Measurements from ENCODE around the gene ZNF639. TPM values are rescaled to one million over a fixed set of nuclear protein-coding genes. Genes with fewer than 3 reads are reported as not detected.

Gene ZNF639
- polyA plus RNA-seq, 1 donor (not counting 4 experiments of a cell fraction or from before 2014, with no cell fraction given) = 15.8 TPM

GRCh38 chr3:179373938-179374337, 51.1 kb downstream of the ZNF639 start:
- H4K20me1 ChIP-seq (ENCODE audit: control insufficient read depth, extremely low read depth, insufficient read depth, low read length) = no peaks in the 10 kb centered on the region
- H2AFZ ChIP-seq (ENCODE audit: control insufficient read depth, low read length) = no peak overlapping the region
- no peak overlapping the region for H3K4me2 ChIP-seq (ENCODE audit: control insufficient read depth, extremely low read depth, insufficient read depth, low read depth, low read length)
- no peak for TF ChIP-seq EZH2 (IDR thresholded peaks at IDR 0.05; ENCODE audit: low read length)
- no peak for TF ChIP-seq CTCF (optimal IDR thresholded peaks at IDR 0.05 in 1 of 3, IDR thresholded peaks at IDR 0.05 in 1 of 3, conservative IDR thresholded peaks at IDR 0.05 in 1 of 3; ENCODE audit: extremely low read depth in 1 of 3, insufficient read depth in 2 of 3, low read length in 3 of 3)
- dilution Hi-C loops (cut with MboI; ENCODE audit: extremely low pct_ligation_motif_present, low sequenced_read_pairs) = no loop called here
- no peaks in the 10 kb centered on the region for H3K9me1 ChIP-seq (ENCODE audit: control insufficient read depth, extremely low read depth, insufficient read depth, low read length)
- peaks cover 4 to 6% of the 10 kb centered on the region in 2 experiments for H3K36me3 ChIP-seq (ENCODE audit: control insufficient read depth in 2 of 2, extremely low read depth in 1 of 2, insufficient read depth in 2 of 2, low read length in 2 of 2)
- H3K9me3 ChIP-seq (ENCODE audit: control insufficient read depth, low read depth, low read length) = no peaks in the 10 kb centered on the region
- H3K4me1 ChIP-seq (ENCODE audit: control insufficient read depth, extremely low read depth, insufficient read depth, low read length) = no peaks in the 10 kb centered on the region
- no peak overlapping the region for H3K27ac ChIP-seq (ENCODE audit: control insufficient read depth, insufficient read depth, low read length)
- no peak for DNase-seq (ENCODE audit: low read depth, low spot score)
- FAIRE-seq = no peak
- no peak overlapping the region for H3K9ac ChIP-seq (ENCODE audit: control insufficient read depth, extremely low read depth, insufficient read depth, low read length)
- H3K27me3 ChIP-seq (ENCODE audit: control insufficient read depth, extremely low read depth, insufficient read depth, low read length) = no peaks in the 10 kb centered on the region
- H3K79me2 ChIP-seq (ENCODE audit: control insufficient read depth, insufficient read depth, low read length) = no peaks in the 10 kb centered on the region
- H3K4me3 ChIP-seq (ENCODE audit: control insufficient read depth in 2 of 3, extremely low read depth in 1 of 3, insufficient read depth in 2 of 3, low read depth in 1 of 3, low read length in 3 of 3) = no peak overlapping the region

GRCh38 chr3:179375091-179375999, 52.5 kb downstream of the ZNF639 start:
- Histone ChIP-seq H3K9me1 (ENCODE audit: control insufficient read depth, extremely low read depth, insufficient read depth, low read length) (no peaks in the 10 kb centered on the region), H3K9ac (ENCODE audit: control insufficient read depth, extremely low read depth, insufficient read depth, low read length) (no peak overlapping the region), H3K79me2 (ENCODE audit: control insufficient read depth, insufficient read depth, low read length) (no peaks in the 10 kb centered on the region), H4K20me1 (ENCODE audit: control insufficient read depth, extremely low read depth, insufficient read depth, low read length) (no peaks in the 10 kb centered on the region), H3K27me3 (ENCODE audit: control insufficient read depth, extremely low read depth, insufficient read depth, low read length) (no peaks in the 10 kb centered on the region), H2AFZ (ENCODE audit: control insufficient read depth, low read length) (no peak overlapping the region), H3K36me3 (ENCODE audit: control insufficient read depth in 2 of 2, extremely low read depth in 1 of 2, insufficient read depth in 2 of 2, low read length in 2 of 2) (peaks cover 4 to 9% of the 10 kb centered on the region in 2 experiments), H3K9me3 (ENCODE audit: control insufficient read depth, low read depth, low read length) (no peaks in the 10 kb centered on the region), H3K27ac (ENCODE audit: control insufficient read depth, insufficient read depth, low read length) (no peak overlapping the region), H3K4me1 (ENCODE audit: control insufficient read depth, extremely low read depth, insufficient read depth, low read length) (no peaks in the 10 kb centered on the region), H3K4me3 (ENCODE audit: control insufficient read depth in 2 of 3, extremely low read depth in 1 of 3, insufficient read depth in 2 of 3, low read depth in 1 of 3, low read length in 3 of 3) (no peak overlapping the region), H3K4me2 (ENCODE audit: control insufficient read depth, extremely low read depth, insufficient read depth, low read depth, low read length) (no peak overlapping the region)
- no peak for TF ChIP-seq EZH2 (IDR thresholded peaks at IDR 0.05; ENCODE audit: low read length)
- no peak for TF ChIP-seq CTCF (optimal IDR thresholded peaks at IDR 0.05 in 1 of 3, IDR thresholded peaks at IDR 0.05 in 1 of 3, conservative IDR thresholded peaks at IDR 0.05 in 1 of 3; ENCODE audit: extremely low read depth in 1 of 3, insufficient read depth in 2 of 3, low read length in 3 of 3)
- no peak for FAIRE-seq
- no peak for DNase-seq (ENCODE audit: low read depth, low spot score)
- dilution Hi-C loops (cut with MboI; ENCODE audit: extremely low pct_ligation_motif_present, low sequenced_read_pairs) = no loop called here
